BLaER1 treated with 17β-estradiol and CSF1 and Interleukin-3, amounts not matched to agents 10 nM and 100 nM (cell line): ENCODE results near the gene IZUMO1.
A peak's percentile ranks its signal among the peaks of the same experiment; 100 is the strongest.

ENCODE experiments used
- H3K27ac ChIP-seq, 11 experiments: shearing (Covaris generic); formaldehyde crosslinking; 2 replicates each; pipeline ENCODE4 v1.8.1; 2022
- H3K27me3 ChIP-seq, 11 experiments: shearing (Covaris generic); formaldehyde crosslinking; 2 replicates each; pipeline ENCODE4 v1.8.1; 2022
- H3K36me3 ChIP-seq, 11 experiments: shearing (Covaris generic); formaldehyde crosslinking; 2 replicates each; pipeline ENCODE4 v1.8.1; 2022
- H3K4me1 ChIP-seq, 10 experiments: shearing (Covaris generic); formaldehyde crosslinking; 2 replicates each; pipeline ENCODE4 v1.8.1; 2022
- H3K4me2 ChIP-seq, 11 experiments: shearing (Covaris generic); formaldehyde crosslinking; 2 replicates each; pipeline ENCODE4 v1.8.1; 2022
- H3K4me3 ChIP-seq, 10 experiments: shearing (Covaris generic); formaldehyde crosslinking; 2 replicates each; pipeline ENCODE4 v1.8.1; 2022
- H3K9ac ChIP-seq, 11 experiments: shearing (Covaris generic); formaldehyde crosslinking; 2 replicates each; pipeline ENCODE4 v1.8.1; 2022
- H3K9me3 ChIP-seq, 11 experiments: shearing (Covaris generic); formaldehyde crosslinking; replicated peaks in 1 of 11; 2 replicates each; pipeline ENCODE4 v1.8.1; 2022
- H4K20me1 ChIP-seq, 11 experiments: shearing (Covaris generic); formaldehyde crosslinking; 2 replicates each; pipeline ENCODE4 v1.8.1; 2022
- Cebpa-rat ChIP-seq, 11 experiments: shearing (Covaris generic); IDR thresholded peaks; 2 replicates each; pipeline ENCODE4 v1.8.1; 2022

Gene IZUMO1

DNA sequence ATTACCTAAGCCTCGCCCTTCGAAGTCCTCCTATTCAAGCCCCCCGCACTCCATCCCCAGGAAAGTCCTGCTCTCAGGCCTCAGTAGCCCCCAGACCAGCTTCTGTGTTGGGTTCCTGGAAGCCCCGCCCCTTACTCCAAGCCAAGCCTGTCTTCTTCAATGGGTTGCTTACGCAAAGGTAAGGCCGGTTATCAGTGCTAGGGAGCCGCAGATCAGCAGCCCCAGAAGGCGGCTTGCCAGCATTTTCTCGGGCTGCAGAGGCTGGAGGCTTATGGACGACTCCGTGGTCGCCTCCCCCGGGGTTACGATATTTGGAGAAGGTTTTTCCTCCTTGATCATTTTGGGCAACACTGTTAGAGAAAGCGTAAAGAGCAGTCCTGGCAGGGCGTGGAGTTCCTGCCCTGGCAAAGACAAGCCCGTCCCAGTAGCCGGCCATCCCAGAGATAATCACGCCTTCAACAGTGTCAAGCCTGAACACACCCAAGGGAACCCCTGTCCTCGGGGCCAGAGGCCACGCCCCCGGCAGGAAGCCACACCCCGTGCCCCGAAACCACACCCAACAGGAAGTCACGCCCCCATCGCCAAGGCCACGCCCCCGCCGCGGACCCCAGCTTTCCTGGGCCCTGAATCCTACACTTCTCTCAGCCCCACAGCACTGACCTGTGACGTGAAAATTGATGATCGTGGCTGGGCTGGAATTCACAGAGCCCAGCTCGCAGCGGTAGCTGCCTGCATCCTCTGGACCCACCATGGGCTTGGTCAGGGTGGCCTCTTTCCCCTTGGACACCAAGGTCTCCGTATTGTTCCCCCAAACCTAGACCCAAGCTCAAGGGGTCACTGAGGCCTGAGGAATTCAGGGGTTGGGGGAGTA is 5.3 kb downstream of the IZUMO1 start:
- H3K4me3 ChIP-seq = peak overlapping the region; percentile 67 to 86 (median 82)
- no peaks in the 10 kb centered on the region for H3K9me3 ChIP-seq
- no peak for TF ChIP-seq Cebpa-rat (IDR thresholded peaks at IDR 0.05)
- peaks cover 0 to 20% (median 3%) of the 10 kb centered on the region in 11 experiments; a peak in 8 of 22 replicates for H4K20me1 ChIP-seq
- H3K27ac ChIP-seq = peak overlapping the region in 10 of 11 experiments; percentile 66 to 98 (median 88); a peak in 21 of 22 replicates
- H3K27me3 ChIP-seq = no peaks in the 10 kb centered on the region
- H3K4me2 ChIP-seq = peak overlapping the region; percentile 98 to 100 (median 100)
- H3K36me3 ChIP-seq = peaks cover 0 to 28% (median 8%) of the 10 kb centered on the region in 11 experiments; a peak in 13 of 22 replicates
- H3K4me1 ChIP-seq = peaks cover 41 to 66% (median 52%) of the 10 kb centered on the region in 10 experiments
- peak overlapping the region; percentile 75 to 98 (median 85); a peak in 19 of 22 replicates for H3K9ac ChIP-seq

DNA sequence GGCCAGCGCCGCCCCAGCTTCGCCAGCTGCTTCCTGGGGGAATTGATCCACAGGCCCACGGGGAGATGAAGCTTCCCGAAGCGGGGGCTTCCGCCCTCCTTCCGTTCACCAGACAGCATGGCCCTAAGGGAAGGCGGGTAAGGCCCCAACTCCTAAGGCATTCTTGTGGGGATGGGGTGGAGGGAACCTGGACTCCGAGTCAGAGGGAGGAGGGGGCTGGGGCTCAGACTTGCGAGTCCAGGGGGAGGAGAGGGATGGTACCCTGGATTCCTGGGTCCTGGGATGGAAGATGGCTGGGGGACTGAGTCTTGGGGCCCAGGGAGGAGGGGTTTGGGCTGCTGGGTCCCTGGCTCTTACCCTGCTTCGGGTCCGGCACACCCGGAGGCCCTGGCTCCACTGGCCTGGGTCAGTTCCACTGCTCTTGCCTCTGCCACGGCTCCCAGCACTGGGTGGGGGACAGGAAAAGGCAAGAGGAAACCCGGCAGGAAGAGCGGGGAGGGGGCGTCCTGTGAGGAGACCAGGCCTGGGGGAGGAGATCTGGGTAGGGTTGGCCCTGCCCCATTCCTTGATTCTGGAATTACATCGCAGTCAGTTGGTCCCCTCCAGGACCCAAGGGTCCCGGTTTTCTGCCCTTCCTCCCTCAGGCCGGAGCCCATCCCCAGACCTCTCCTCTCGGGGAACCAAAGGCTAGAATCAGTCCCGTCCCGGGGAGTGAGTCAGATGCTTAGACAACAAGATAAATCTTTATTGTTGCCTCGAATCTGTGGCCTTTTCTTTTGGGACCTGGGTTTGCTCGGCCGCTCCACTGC is 6.3 kb downstream of the IZUMO1 start, which contains the start of gene RASIP1:
TSS of gene RASIP1 (minus strand) at position 447 of the 809 bp plus-strand sequence. CDS start at position 119, 328 bp downstream.
- H3K27me3 ChIP-seq = no peaks in the 10 kb centered on the region
- H3K9me3 ChIP-seq = no peaks in the 10 kb centered on the region
- H3K4me3 ChIP-seq = peak within 1 kb of the TSS; percentile 67 to 86 (median 82)
- no peak for TF ChIP-seq Cebpa-rat (IDR thresholded peaks at IDR 0.05)
- H3K4me2 ChIP-seq = peak within 1 kb of the TSS; percentile 98 to 100 (median 100)
- peak within 1 kb of the TSS; percentile 75 to 98 (median 85) for H3K9ac ChIP-seq
- H3K27ac ChIP-seq = peak within 1 kb of the TSS; percentile 62 to 98 (median 86); a peak in 21 of 22 replicates
- peaks cover 0 to 37% (median 10%) of the 10 kb centered on the region in 11 experiments; a peak in 19 of 22 replicates for H3K36me3 ChIP-seq
- H4K20me1 ChIP-seq = peaks cover 0 to 22% (median 4%) of the 10 kb centered on the region in 11 experiments; a peak in 8 of 22 replicates
- peaks cover 34 to 56% (median 42%) of the 10 kb centered on the region in 10 experiments for H3K4me1 ChIP-seq

DNA sequence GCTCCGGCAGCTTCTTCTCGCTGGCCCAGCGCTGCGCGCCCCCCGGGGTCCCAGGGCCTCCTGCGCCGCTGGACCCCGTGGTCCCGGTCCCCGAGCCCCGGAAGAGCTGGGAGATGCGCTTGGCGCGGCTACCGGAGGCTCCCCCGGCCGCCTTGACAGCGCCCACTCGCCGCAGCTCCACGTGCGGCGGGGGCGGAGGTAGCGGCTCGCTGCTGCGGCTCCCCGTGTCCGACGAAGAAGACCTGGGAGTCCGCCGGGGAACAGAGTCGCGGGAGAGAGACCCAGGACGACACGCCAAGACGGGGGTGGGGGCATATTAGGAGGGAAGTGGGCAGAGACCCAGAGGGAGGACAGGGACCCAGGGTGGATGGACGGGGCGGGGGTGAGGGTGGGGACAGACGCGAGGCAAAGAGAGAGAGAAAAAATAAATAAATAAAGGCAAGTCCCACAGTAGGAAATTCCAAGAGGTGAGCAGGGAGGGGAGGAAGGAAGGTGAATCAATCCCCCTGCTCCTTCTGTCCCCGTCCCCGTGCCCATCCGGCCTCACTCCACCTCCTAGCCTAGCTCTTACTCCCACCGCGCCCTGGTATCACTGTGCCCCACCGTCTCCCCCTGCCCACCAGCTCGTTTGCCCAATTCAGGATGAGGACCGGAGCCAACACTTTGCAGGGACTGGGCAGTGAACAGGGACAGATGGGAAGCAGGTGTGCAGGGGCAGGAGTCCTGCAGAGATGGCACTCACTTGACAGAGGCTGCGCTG is 7.1 kb downstream of the IZUMO1 start:
- no peaks in the 10 kb centered on the region for H3K27me3 ChIP-seq
- peaks cover 34 to 51% (median 42%) of the 10 kb centered on the region in 10 experiments for H3K4me1 ChIP-seq
- H3K36me3 ChIP-seq = peaks cover 0 to 45% (median 18%) of the 10 kb centered on the region in 11 experiments; a peak in 21 of 22 replicates
- TF ChIP-seq Cebpa-rat (IDR thresholded peaks at IDR 0.05) = no peak
- H3K9ac ChIP-seq = peak overlapping the region; percentile 75 to 98 (median 85)
- H3K4me3 ChIP-seq = peak overlapping the region; percentile 67 to 86 (median 82)
- peak overlapping the region; percentile 62 to 98 (median 86); a peak in 21 of 22 replicates for H3K27ac ChIP-seq
- H4K20me1 ChIP-seq = peaks cover 0 to 22% (median 6%) of the 10 kb centered on the region in 11 experiments; a peak in 8 of 22 replicates
- H3K4me2 ChIP-seq = peak overlapping the region; percentile 98 to 100 (median 100)
- no peaks in the 10 kb centered on the region for H3K9me3 ChIP-seq

- Histone ChIP-seq H3K27me3 (no peaks in the 10 kb centered on the region), H3K36me3 (peaks cover 0 to 53% (median 24%) of the 10 kb centered on the region in 11 experiments; a peak in 21 of 22 replicates), H3K4me3 (peak overlapping the region; percentile 67 to 86 (median 82)), H3K27ac (peak overlapping the region; percentile 62 to 98 (median 86); a peak in 21 of 22 replicates), H3K4me2 (peak overlapping the region; percentile 98 to 100 (median 100)), H3K4me1 (peaks cover 34 to 48% (median 42%) of the 10 kb centered on the region in 10 experiments), H4K20me1 (peaks cover 0 to 22% (median 6%) of the 10 kb centered on the region in 11 experiments; a peak in 8 of 22 replicates), H3K9me3 (no peaks in the 10 kb centered on the region), H3K9ac (peak overlapping the region; percentile 75 to 98 (median 85))
- TF ChIP-seq Cebpa-rat (IDR thresholded peaks at IDR 0.05) = no peak
Observed at GRCh38 chr19:48738557-48739403, 7.9 kb downstream of the IZUMO1 start.

DNA sequence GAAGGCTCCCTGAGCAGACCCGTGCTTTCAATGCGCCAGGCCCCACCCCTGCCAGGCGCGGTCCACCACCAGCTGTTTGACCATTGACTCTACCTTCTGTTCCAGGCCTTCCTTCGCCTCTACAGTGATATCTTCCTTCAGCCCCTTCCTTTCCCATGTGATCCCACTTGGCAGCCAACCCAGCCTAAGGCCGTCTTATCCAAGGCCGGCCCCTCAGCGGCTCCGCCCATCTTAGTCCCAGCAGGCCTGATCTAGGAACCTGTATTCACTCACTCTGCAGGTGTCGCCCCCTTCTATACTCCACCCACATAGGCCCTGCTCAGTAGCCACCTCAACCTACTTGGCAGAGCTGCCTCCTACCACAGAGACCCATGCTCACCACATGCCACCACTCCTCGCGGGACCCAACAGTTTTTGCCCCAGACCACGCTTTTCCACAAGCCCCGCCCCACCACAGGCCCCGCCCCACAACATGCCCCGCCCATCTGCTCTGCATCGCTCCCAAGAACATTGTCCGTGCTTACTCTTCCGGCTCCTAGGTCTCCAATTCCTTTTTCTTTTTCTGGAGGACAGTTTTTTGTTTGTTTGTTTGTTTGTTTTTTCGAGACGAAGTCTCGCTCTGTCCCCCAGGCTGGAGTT is 9.2 kb downstream of the IZUMO1 start:
- peaks cover 0 to 57% (median 31%) of the 10 kb centered on the region in 11 experiments; a peak in 21 of 22 replicates for H3K36me3 ChIP-seq
- H3K27me3 ChIP-seq = no peaks in the 10 kb centered on the region
- H4K20me1 ChIP-seq = peaks cover 0 to 22% (median 6%) of the 10 kb centered on the region in 11 experiments; a peak in 8 of 22 replicates
- no peak for TF ChIP-seq Cebpa-rat (IDR thresholded peaks at IDR 0.05)
- H3K4me1 ChIP-seq = peaks cover 34 to 48% (median 42%) of the 10 kb centered on the region in 10 experiments
- no peak overlapping the region for H3K27ac ChIP-seq
- H3K9ac ChIP-seq = no peak overlapping the region
- no peaks in the 10 kb centered on the region for H3K9me3 ChIP-seq
- H3K4me3 ChIP-seq = no peak overlapping the region
- H3K4me2 ChIP-seq = peak overlapping the region in 7 of 11 experiments; percentile 68 to 86 (median 78); a peak in 10 of 22 replicates

- H3K36me3 ChIP-seq = peaks cover 5 to 80% (median 53%) of the 10 kb centered on the region in 11 experiments
- H3K9me3 ChIP-seq = peaks cover 0 to 18% (median 14%) of the 10 kb centered on the region in 11 experiments; a peak in 19 of 22 replicates
- no peak overlapping the region for H3K27ac ChIP-seq
- H3K4me1 ChIP-seq = peaks cover 12 to 25% (median 18%) of the 10 kb centered on the region in 10 experiments
- H3K4me2 ChIP-seq = no peak overlapping the region
- H3K27me3 ChIP-seq = no peaks in the 10 kb centered on the region
- H3K9ac ChIP-seq = no peak overlapping the region
- H3K4me3 ChIP-seq = no peak overlapping the region
- H4K20me1 ChIP-seq = peaks cover 0 to 22% (median 6%) of the 10 kb centered on the region in 11 experiments; a peak in 8 of 22 replicates
- no peak for TF ChIP-seq Cebpa-rat (IDR thresholded peaks at IDR 0.05)
Observed at GRCh38 chr19:48735031-48735615, 11.6 kb downstream of the IZUMO1 start.
